ENCODE results near the gene KIAA1671.

DNA sequence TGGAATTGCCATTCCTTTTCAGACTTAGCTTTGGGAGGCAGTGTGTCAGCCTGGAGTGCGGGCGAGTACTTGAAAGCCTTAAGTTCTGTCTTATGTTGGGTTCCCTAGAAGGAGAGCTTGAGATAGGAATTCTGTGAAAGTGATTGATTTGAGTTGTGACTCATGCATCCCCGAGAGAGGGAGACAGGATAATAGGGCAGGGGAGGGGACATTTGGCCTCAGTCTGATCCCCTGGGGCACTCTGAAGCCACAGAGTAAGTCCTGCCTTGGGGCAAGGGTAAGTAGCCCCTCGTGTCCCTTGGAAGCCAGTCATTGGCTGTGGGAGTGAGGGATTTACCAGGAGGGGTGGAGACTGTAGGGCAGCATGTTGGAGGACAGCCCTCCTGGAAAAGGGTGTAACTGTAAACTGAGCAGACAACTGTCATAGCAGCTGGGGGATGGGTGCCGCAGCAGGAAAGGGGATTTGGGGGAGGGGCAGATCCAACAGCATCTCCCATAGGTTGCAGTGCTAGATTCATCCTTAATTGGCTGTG lies 44.0 kb downstream of the KIAA1671 start:
- TF ChIP-seq, protein P1, sequence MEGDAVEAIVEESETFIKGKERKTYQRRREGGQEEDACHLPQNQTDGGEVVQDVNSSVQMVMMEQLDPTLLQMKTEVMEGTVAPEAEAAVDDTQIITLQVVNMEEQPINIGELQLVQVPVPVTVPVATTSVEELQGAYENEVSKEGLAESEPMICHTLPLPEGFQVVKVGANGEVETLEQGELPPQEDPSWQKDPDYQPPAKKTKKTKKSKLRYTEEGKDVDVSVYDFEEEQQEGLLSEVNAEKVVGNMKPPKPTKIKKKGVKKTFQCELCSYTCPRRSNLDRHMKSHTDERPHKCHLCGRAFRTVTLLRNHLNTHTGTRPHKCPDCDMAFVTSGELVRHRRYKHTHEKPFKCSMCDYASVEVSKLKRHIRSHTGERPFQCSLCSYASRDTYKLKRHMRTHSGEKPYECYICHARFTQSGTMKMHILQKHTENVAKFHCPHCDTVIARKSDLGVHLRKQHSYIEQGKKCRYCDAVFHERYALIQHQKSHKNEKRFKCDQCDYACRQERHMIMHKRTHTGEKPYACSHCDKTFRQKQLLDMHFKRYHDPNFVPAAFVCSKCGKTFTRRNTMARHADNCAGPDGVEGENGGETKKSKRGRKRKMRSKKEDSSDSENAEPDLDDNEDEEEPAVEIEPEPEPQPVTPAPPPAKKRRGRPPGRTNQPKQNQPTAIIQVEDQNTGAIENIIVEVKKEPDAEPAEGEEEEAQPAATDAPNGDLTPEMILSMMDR (IDR thresholded peaks at IDR 0.05) = no peak
- no peak for TF ChIP-seq EZH2 (IDR thresholded peaks at IDR 0.05; ENCODE audit: borderline replicate concordance, insufficient read depth, low read depth, low read length, poor library complexity, severe bottlenecking)
